NCI-H187 (cell line): ENCODE measurements around the gene EEF1E1.

Experiments
- DNase-seq, 2 experiments: peaks; one replicate each; lab custom pipeline; 2025; lab: John Stamatoyannopoulos, UW

Gene EEF1E1

GRCh38 chr6:8102122-8102958 is at the start of gene EEF1E1:
Gene EEF1E1 (minus strand): TSS chr6:8102548. CDS start chr6:8102521, 27 bp downstream.
- DNase-seq, result peak; percentile 79 to 85

GRCh38 chr6:8149350-8149749 is 47.0 kb upstream of the EEF1E1 start:
- no peak for DNase-seq

GRCh38 chr6:8143945-8144344 is 41.6 kb upstream of the EEF1E1 start:
- DNase-seq, result no peak

GRCh38 chr6:8139451-8139850 is 37.1 kb upstream of the EEF1E1 start:
- DNase-seq, result no peak

GRCh38 chr6:8137529-8137939 is 35.2 kb upstream of the EEF1E1 start:
- no peak for DNase-seq

- DNase-seq, result no peak
Measured at GRCh38 chr6:8135276-8135675, 32.9 kb upstream of the EEF1E1 start.

GRCh38 chr6:8132130-8132529 is 29.8 kb upstream of the EEF1E1 start:
- no peak for DNase-seq

GRCh38 chr6:8131265-8131897 is 29.0 kb upstream of the EEF1E1 start:
- peak; percentile 19 to 20 for DNase-seq

GRCh38 chr6:8130399-8130798 is 28.1 kb upstream of the EEF1E1 start:
- DNase-seq, result no peak

GRCh38 chr6:8123236-8123635 is 20.9 kb upstream of the EEF1E1 start:
- DNase-seq, result no peak

- DNase-seq, result no peak
Measured at GRCh38 chr6:8114956-8115355, 12.6 kb upstream of the EEF1E1 start.

GRCh38 chr6:8113131-8113654 is 10.8 kb upstream of the EEF1E1 start:
- DNase-seq, result no peak

- DNase-seq, result no peak
Measured at GRCh38 chr6:8110725-8111124, 8.4 kb upstream of the EEF1E1 start.

GRCh38 chr6:8110117-8110721 is 7.9 kb upstream of the EEF1E1 start:
- no peak for DNase-seq

- no peak for DNase-seq
Measured at GRCh38 chr6:8108759-8109539, 6.6 kb upstream of the EEF1E1 start.

- no peak for DNase-seq
Measured at GRCh38 chr6:8108031-8108660, 5.8 kb upstream of the EEF1E1 start.

GRCh38 chr6:8105791-8106190 is 3.4 kb upstream of the EEF1E1 start:
- no peak for DNase-seq

GRCh38 chr6:8103726-8104125 is 1.4 kb upstream of the EEF1E1 start:
- DNase-seq, result no peak

GRCh38 chr6:8100159-8100854 is 2.0 kb downstream of the EEF1E1 start:
- DNase-seq, result no peak

- DNase-seq, result no peak
Measured at GRCh38 chr6:8090650-8091049, 11.7 kb downstream of the EEF1E1 start.

GRCh38 chr6:8088886-8089285 is 13.5 kb downstream of the EEF1E1 start:
- DNase-seq, result no peak
